ENCODE measurements around the gene TECR. TPM values are rescaled to one million over a fixed set of nuclear protein-coding genes. Genes with fewer than 3 reads are reported as not detected.

Gene TECR
- polyA plus RNA-seq, 1 donor from 2014 or later, result 31.4 TPM

GRCh38 chr19:14560776-14561108 lies 31.3 kb downstream of the TECR start:
- Histone ChIP-seq H2AFZ (ENCODE audit: low read depth, low read length) (no peak overlapping the region), H4K20me1 (ENCODE audit: insufficient read depth) (no peaks in the 10 kb centered on the region), H3K4me3 (ENCODE audit: low read length) (no peak overlapping the region), H3K79me2 (replicated peaks; ENCODE audit: insufficient read depth, low read length) (no peaks in the 10 kb centered on the region), H3K27me3 (ENCODE audit: insufficient read depth, low read depth, low read length) (no peaks in the 10 kb centered on the region), H3K9ac (ENCODE audit: low read length) (no peak overlapping the region), H3F3A (ENCODE audit: insufficient read depth, low read length, poor library complexity, severe bottlenecking) (no peaks in the 10 kb centered on the region), H3K4me2 (ENCODE audit: low read length) (no peak overlapping the region), H3K36me3 (ENCODE audit: insufficient read depth, low read length) (no peaks in the 10 kb centered on the region), H3K9me3 (ENCODE audit: low read length) (no peaks in the 10 kb centered on the region), H3K9me2 (ENCODE audit: insufficient read depth, low read length) (no peaks in the 10 kb centered on the region), H3K27ac (ENCODE audit: low read length) (no peak overlapping the region)
- TF ChIP-seq EP300 (conservative IDR thresholded peaks at IDR 0.05; ENCODE audit: poor library complexity, severe bottlenecking), result no peak
- TF ChIP-seq, protein P1, sequence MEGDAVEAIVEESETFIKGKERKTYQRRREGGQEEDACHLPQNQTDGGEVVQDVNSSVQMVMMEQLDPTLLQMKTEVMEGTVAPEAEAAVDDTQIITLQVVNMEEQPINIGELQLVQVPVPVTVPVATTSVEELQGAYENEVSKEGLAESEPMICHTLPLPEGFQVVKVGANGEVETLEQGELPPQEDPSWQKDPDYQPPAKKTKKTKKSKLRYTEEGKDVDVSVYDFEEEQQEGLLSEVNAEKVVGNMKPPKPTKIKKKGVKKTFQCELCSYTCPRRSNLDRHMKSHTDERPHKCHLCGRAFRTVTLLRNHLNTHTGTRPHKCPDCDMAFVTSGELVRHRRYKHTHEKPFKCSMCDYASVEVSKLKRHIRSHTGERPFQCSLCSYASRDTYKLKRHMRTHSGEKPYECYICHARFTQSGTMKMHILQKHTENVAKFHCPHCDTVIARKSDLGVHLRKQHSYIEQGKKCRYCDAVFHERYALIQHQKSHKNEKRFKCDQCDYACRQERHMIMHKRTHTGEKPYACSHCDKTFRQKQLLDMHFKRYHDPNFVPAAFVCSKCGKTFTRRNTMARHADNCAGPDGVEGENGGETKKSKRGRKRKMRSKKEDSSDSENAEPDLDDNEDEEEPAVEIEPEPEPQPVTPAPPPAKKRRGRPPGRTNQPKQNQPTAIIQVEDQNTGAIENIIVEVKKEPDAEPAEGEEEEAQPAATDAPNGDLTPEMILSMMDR (IDR thresholded peaks at IDR 0.05; ENCODE audit: poor library complexity, severe bottlenecking), result no peak
- TF ChIP-seq REST (IDR thresholded peaks at IDR 0.05; ENCODE audit: borderline replicate concordance), result no peak
- TF ChIP-seq TAF1 (IDR thresholded peaks at IDR 0.05; ENCODE audit: low read depth), result no peak
- TF ChIP-seq SMC3 (conservative IDR thresholded peaks at IDR 0.05; ENCODE audit: poor library complexity), result no peak
- no peak for TF ChIP-seq MXI1 (conservative IDR thresholded peaks at IDR 0.05; ENCODE audit: poor library complexity, severe bottlenecking)
- no peak for TF ChIP-seq RAD21 (conservative IDR thresholded peaks at IDR 0.05)
- TF ChIP-seq EZH2 (IDR thresholded peaks at IDR 0.05; ENCODE audit: borderline replicate concordance, insufficient read depth, low read length, poor library complexity, severe bottlenecking), result no peak
- TF ChIP-seq POLR2AphosphoS5 (IDR thresholded peaks at IDR 0.05), result no peak

GRCh38 chr19:14561249-14561648 lies 31.9 kb downstream of the TECR start:
- Histone ChIP-seq H3K4me3 (ENCODE audit: low read length) (no peak overlapping the region), H3K27me3 (ENCODE audit: insufficient read depth, low read depth, low read length) (no peaks in the 10 kb centered on the region), H3K9me3 (ENCODE audit: low read length) (no peaks in the 10 kb centered on the region), H3K9me2 (ENCODE audit: insufficient read depth, low read length) (no peaks in the 10 kb centered on the region), H3K36me3 (ENCODE audit: insufficient read depth, low read length) (no peaks in the 10 kb centered on the region), H3K27ac (ENCODE audit: low read length) (no peak overlapping the region), H3F3A (ENCODE audit: insufficient read depth, low read length, poor library complexity, severe bottlenecking) (no peaks in the 10 kb centered on the region), H2AFZ (ENCODE audit: low read depth, low read length) (no peak overlapping the region), H3K4me2 (ENCODE audit: low read length) (no peak overlapping the region), H3K9ac (ENCODE audit: low read length) (no peak overlapping the region), H4K20me1 (ENCODE audit: insufficient read depth) (no peaks in the 10 kb centered on the region), H3K79me2 (replicated peaks; ENCODE audit: insufficient read depth, low read length) (no peaks in the 10 kb centered on the region)
- TF ChIP-seq RAD21 (conservative IDR thresholded peaks at IDR 0.05) (no peak), SMC3 (conservative IDR thresholded peaks at IDR 0.05; ENCODE audit: poor library complexity) (no peak), REST (IDR thresholded peaks at IDR 0.05; ENCODE audit: borderline replicate concordance) (no peak), POLR2AphosphoS5 (IDR thresholded peaks at IDR 0.05) (no peak), MXI1 (conservative IDR thresholded peaks at IDR 0.05; ENCODE audit: poor library complexity, severe bottlenecking) (no peak), EZH2 (IDR thresholded peaks at IDR 0.05; ENCODE audit: borderline replicate concordance, insufficient read depth, low read length, poor library complexity, severe bottlenecking) (no peak)
- TF ChIP-seq, protein P1 (IDR thresholded peaks at IDR 0.05; ENCODE audit: poor library complexity, severe bottlenecking), result no peak
